Measurements from ENCODE around the gene ATAT1.
"Not testable (repeated sequence)": the region's sequence is repeated elsewhere in the genome, so short reads cannot be mapped to it uniquely, and the experiment has no call there.

Gene ATAT1

DNA sequence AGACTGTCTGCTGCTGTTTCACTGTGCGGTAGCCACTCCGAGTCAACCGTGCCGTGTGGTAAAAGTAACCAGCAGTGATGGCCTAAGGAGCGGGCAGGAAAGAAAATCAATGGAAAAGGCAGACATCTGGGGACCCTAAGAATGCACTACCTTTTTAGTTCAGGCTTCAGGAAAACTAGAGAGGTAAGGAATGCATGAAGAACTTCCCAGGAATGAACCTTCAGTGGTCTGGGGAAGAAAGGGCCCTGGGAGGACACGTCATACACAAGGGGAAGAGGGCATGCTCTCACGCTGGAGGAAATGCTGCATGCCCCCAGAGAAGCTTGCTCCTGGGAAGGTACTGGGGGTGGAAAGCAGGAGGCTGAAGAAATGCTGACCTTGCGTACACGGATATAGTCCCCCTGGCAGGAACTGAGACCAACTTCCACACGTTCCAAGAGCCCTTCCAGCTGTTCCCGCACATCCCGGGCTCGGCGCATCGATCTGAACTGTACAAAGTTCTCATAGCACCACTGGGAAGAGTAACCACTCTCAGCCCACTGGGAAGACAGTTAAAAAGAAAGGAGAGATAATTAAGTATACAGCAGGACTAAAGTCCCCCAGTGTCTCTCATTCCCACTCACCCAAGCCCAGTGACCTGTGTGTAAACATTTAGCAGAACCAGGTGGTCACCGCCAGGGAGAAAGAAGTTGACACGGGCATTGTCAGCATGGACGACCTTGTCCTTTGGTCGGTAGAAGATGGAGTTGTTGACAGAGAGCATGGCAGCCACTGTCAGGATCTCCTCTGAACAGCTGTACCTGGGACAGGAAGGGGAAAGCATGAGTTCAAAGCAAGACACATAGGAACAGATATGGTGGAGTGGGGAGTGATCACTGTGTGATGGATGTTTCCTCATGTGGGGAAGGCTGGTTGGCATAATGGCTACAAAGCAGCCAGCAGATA is 28.4 kb downstream of the ATAT1 start:
- DNase-seq: no peak

DNA sequence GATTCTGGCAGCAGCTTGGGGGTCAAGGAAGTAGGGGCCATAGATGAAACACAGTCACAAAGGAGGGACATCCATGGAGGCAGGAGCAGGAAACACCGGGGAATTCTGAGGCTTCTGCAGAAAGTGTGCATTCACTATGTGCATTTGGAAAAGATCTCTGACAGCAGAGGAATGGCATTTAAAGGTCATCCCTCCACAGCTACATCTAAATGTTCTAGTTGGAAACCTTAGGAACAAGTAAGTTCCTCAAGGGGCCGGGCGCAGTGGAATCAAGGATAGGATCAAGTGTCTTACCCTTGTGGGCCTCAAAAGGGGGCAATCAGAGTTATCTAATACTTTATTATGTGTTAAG is 29.0 kb downstream of the ATAT1 start:
- no peak for DNase-seq

DNA sequence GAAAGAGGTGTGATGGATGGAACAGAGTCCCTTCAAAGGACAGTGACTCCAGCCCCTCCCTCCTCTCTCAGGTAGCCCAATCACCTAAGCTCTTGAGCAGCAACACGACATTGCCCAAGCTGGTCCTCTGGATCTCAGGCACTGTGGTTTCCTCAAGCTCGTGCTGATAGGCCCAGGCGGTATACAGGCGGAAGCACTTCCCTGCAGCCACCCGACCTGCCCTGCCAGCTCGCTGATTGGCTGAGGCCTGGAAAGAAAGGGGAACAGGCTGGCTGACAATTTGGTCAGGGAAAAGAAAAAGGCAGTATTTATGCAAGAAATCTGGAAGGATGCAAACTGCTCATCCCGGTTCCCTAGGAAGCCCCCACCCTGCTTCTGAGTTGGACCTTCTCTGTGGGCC is 29.8 kb downstream of the ATAT1 start:
- no peak for DNase-seq

DNA sequence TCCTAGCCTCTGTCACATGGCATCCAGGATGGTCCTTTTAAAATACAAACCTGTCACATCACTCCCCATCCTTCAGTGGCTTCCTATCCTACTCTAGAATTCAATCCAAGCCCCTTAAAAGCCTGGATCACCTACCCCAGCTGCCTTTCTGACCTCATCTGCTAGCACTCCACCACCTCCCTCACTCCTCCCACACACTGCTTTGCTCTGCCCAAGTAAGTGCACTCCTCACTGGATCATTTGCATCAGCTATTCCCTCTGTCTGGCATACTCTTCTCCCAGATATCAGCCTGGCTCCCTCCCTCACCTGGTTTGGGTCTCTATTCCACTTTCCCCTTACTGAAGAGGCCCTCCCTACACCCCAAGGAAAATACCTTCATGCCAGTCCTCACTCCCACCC is 30.8 kb downstream of the ATAT1 start:
- DNase-seq: no peak

DNA sequence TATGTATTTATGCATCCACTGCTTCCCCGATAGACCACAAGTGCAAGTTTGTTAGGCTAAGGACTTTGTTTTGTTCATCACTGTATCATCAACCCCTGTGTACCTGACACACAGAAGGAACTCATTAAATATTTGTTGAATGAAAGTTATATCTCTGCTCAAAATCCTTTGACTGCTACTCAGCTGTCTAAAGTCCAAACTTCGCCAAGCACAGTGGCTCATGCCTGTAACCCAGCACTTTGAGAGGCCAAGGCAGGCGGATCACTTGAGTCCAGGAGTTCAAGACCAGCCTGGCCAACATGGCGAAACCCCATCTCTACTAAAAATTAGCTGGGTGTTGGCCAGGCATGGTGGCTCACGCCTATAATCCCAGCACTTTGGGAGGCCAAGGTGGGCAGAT is 31.2 kb downstream of the ATAT1 start:
- not testable (repeated sequence) for DNase-seq

DNA sequence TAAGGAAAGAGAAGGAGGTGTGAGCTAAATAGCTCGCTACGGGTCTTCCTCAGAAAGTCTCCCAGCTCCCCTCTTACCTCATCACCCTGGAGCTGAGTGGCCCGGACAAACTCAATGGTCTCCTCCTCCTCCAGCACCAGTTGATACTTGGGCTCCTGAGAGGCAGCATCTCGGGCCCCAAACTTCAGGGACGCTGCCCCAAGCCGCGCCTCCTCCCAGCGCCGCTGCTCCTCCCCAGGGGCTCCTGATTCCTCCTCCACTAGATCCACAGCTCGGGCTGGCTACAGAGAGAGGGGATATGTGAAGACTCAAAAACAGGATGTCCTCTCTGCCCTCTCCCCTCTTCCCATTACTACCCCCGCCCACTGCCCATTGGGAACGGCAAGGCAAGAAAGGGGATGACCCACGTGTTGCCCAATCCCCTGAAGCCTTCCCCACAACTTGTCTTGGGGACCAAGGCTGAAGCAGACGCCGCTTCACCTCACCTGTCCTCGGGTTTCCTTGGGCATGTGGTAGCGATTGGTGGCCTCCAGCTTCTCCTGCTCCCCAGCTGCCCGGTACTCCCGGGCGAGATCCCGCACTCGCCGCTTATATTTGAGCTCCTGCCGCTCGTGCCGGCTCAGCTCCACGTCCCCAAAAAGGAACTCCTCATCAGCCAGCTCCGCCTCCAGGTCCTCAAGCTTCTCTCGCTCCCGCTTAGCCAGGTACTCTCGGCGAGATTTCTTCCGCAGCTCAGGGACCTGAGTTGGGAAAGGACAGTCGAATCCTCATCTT is 38.5 kb downstream of the ATAT1 start:
- no peak for DNase-seq

DNA sequence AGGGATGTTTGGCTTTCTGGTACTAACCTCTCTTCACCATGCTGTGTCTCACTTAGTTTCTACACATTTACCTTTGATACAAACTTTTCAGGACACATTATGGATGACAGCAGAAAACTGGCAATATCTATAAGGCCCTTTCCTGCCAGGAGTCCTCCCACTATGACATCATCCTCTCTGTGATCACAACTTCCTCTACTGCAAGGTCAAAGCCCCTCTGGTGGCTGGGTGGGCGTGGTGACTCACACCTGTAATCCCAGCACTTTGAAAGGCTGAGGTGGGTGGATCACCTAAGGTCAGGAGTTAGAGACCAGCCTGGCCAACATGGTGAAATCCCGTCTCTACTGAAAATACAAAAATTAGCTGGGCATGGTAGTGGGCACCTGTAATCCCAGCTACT is 39.6 kb downstream of the ATAT1 start:
- DNase-seq: peak; percentile 21

DNA sequence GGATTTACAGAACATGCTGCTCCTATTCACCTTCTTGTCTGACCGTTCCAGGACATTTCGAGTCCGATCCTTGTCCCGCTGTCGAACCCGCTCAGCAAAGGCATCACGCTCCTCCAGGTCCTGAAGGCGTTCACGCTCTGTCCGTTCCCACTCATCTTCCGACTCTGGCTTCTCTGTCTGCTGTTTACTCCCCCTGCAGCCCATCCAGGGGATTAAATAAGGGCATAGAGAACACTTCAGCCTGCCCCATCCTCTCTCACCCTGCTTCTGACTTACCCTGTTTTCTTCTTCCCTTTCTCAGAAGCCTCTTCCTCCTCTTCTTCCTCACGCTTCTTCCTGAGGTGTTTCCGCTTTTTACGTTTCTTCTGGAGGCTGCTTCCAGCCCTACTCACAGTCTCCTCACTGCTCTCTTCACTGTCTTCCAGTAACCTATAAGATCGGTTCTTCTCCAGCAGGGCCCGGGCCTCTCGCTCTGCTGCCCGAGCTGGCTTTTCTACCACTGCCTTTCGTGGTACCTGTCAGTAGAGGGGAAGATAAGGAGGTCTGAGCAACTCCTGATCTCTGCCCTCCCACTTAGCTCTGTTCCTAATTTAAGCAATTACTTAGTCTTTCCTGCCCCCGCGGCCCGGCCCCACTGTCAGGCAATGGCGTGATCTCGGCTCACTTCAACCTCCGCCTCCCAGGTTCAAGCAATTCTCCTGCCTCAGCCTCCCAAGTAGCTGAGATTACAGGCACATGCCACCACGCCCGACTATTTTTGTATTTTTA is 44.3 kb downstream of the ATAT1 start:
- DNase-seq: no peak

DNA sequence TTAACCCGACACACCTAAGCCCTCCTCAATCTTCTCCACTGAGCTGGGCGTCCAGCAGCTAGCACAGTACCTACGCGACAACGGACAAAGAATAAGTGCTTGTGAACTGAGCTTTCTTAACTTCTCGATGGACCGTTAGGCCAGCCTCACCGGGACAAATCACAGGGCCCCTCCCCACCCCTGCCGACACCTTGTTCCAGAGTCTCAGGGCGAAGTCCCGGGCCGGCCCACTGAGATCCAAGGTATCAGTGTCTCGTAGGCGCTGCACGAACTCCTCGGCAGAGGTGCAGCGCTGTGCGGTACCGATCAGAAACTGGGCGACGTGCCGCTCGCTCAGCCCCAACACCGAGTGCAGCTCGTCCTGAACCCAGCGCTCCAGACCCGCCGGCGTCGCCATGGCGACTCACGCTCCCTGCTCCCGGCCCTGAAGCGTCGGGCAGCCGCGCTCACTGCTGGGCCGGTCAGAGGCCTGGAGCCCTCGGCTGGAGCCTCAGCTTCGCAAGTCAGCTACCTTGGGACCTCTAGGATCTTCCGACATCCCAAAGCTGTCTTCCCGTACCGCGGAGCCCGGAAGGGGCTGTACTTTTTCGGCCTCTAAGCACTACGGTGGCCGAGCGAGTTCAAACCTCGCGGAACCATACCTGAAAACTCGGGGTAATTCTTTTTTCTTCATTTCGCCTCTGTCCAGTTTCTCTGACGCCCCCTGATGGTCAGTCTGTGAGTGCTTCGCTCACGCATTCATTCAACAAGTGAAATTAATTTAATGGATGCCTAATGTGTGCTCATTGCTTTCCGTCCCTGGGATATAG is 46.0 kb downstream of the ATAT1 start, which contains the start of gene DHX16:
TSS of gene DHX16 (minus strand) at position 562 of the 809 bp plus-strand sequence. CDS start at position 397, 165 bp downstream.
- peak; percentile 96 for DNase-seq

DNA sequence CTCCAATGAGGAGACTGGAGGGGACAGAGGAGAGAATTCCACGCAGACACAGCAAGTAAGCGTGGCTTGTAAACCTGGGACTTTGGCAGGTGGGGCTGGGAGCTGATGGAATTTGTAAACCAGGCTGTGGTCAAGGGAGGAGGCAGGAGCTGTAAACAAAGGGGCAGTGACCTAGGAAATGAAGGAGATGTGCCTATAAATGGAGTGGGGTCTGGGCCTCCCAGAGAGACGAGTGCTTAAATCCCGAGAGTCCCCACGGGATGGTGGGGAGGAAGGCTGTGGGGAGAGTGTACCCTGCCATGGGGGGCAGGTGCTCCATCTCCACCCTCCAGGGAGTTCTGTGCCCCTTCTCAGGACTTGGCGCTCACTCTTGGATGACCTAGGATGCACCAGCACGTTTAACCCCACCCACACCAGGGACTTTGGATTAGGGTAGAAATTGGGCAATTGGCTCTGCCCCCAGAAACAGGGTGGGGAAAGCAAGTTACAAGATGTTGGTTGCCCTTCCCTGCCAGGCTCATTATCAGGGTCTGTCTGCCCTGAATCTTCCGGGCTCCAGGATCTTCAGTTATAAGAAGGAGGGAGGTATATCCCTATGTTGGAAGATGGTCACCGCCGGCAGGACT is 50.1 kb downstream of the ATAT1 start:
- DNase-seq: no peak

DNA sequence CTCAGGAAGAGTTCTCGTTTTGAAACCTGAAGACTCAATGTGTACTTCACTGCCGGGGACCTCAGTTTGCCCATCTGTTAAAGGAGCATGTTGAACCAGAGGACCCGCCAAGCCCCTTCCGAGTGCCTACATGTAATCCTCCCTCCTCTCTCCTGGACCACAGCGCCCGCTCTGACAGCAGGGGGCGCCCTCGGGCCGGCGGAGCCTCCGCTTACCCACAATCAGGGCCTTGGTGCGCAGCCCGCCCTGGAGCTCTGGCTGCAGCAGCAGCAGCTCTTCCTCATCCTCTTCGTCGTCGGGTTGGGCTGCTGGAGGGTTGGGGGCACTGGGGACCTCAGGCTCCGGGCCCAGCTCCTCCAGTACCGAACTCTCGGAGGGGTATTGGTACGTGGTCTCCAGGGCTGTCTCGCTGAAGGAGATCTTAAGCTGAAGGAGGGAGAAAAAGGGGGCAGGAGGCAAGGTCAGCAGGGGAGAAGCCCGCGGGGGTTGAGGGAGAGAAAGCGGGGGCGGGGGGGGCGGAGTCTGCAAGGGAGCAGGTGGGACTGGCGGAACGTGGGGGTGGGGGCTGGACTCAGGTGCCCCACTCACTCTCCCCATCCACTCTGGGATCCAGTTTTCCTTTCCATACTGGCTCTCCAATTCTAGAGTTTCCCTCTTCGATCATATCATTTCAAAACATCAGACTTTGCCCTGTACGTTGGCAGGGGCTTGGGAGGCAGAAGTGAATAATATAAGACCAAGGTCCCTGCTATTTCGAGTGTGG is 52.5 kb downstream of the ATAT1 start:
- peak; percentile 94 for DNase-seq

DNA sequence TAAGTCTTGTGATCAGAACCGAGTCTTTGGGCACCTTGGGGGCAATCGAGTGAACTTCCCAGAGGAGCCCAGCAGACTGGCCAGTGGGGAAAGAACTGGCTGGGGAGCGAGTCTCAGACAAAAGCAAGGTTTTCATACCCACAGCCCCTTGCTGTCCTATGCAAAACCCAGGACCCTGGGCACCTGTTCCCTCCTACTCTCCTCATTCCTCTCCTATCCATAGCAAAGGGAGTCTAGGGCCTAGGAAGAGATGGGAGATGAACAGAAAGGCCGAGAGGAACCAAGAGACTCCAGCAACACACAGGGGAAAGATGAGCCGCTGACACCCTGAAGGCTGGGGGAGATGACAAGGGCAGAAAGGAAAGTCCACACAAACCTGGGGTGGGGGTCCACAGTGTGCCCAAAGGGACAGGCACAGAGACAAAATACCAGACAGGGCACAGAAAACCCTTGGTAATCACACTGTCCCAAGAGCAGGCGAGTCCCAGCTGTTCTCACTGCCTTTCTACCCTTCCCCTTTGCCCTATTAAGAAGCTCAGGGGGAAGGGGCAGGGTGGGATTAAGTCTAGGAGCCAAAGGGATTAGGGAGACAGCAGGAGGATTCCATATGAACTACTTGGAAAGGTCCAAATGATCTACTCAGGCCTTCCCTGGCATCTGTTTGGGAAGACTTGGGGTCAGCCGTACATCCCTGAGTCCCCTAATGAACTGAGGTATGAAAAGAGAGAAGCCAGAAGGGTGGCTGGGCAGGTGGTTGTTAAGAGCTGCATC is 53.3 kb downstream of the ATAT1 start:
- no peak for DNase-seq

DNA sequence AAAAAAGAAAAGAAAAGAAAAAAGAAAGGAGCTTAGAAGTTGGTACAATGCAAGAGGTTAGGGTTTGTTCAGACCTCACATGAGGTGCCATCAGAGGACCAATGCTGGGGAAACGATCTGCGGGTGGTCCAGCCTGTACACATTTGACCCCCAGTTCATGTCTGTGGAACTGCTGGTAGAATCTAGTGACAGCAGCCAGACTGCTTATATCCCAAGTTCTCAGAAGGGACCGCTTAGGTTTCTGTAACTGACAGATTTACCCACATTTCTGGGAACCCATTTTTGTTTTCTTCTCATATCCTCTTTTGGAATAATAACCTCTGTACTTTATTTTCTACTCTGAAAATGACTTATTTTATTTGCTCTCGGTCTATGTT is 55.1 kb downstream of the ATAT1 start:
- no peak for DNase-seq

DNA sequence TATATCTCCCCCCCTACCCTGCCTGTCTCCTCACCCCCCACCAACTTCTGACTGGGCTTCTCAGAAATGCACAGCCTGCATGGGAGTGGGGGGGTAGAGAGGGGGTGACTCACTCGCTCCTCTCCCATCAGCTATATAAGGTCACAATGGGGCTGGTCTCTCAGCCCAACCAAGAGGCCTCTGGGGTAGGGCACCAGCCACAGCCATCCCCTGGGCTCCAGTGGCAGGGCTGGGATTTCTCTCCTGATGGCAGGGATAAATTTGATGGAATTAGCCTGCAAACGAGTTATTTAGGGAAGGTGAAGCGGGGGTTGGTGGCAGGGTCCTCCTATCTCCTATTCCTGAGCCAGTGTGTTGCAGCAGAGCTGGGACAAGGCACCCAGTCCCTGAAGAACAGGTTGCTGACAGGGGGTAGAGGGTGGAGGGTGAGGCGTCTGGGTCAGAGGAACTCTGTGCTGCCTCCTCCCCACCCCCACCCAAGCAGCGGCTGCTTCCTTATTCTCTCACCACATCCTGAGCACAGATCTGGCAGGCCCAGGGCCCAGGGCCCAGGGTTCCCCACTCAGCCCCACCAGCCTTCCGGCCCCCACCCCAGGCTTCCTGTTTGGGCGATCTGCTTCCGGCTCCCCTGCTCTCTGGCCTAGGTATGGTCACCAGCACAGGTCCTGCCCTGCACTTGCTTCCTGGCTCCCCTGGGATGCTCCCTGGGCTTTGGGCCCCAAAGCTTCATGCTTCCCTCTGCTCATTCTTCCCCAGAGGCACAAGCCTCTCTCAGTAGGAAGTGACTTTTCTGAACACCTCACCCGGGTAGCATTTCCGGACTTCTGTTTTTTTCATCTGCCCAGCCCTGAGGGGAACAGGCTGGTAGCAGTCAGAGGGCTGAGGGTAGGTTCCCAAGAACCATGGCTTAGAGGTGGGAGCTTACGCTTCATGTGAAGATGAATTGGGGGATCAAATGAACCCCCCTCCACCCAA is 55.8 kb downstream of the ATAT1 start:
- DNase-seq: peak; percentile 95

DNA sequence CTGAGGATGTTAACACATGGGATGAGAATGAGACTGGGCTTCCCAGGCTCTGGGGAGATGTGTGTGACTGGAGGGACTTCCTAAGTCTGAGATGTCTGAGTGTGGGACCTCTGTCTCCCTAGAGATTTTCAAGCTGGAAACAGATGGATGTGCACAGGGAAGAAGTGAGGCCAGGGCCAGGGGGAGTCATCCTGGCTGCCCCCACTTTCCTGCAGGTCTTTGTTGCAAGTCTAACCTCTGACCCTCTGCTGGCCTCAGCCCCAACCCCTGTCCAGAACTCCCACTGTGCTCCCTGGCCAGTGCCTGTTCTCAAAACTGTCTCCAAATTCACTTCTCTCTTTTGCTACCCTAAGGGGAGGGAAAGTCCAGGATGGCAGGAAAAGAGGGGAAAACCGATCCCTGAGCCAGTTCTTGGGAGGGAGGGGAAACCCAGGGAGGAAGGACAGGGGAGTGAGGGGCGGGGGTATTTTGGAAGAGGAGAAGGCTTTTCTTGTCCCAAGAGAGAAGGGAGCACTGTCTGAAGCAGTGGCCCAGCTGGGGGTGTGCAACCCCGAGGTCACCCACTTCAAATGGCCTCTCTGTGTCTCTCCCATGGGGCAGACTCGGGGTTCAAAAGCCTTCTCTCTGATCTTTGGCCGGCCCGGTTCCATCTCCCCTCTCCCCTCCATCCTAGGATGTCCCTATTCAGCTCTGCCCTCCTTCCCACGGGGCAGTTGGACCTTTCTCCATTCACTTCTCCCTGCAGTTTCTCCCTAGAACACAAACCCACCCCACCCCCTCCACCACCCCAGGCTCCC is 56.7 kb downstream of the ATAT1 start:
- no peak for DNase-seq

DNA sequence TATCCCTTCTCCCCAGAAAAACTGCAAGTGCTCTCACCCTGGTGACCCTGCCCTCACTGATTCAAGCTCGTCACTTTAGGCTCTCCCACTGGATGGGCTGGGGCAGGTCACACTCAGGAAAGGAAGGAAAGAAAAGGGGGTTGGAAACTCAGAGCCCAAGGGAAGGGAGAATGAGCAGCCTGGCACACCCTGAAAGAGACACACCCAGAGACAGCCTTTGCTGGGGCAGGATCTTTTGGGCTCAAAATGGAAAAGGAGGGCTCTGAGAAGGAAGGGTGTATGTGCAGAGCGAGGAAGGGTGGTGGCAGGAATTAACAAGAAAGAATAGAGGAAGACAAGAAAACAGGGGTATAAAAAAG is 57.3 kb downstream of the ATAT1 start:
- DNase-seq: no peak

DNA sequence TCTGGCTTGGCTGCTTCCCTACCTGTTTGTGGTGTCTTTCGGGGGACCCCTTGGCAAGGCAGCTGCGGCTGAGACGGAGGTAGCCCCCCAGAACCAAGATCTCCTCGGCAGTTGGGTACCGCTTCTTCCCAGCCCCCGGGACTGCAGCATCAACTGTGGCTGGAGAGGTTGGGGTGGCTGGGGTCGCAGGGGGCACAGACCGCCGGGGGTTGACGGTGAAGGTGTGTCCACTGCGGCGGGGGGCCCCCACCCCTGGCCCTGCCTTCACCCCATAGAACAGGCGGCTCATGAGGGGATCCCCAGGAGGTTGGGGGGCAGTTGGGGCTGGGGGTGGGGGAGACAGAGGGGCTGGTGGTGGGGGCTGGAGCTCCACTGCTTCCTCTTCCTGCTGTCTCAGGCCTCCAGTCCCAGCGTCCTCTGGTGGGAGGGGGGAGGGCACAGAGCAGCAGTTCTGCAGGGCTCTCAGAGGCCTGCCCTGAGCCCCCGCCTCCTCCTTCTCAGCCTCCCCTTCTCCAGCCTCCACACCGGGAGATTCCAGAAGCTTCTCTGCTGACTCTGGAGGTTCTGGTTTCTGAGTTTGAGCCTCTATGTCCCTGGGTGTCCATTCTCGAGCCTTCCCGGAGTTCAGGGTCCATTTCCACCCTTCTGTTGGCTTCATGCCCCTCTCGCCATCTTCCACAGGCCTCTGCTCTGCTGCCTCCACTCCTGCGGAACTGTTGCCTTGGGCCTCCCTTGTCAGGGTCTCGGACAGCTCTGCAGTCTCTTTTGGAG is 57.9 kb downstream of the ATAT1 start:
- DNase-seq: peak; percentile 75

Data from activated CD4-positive, alpha-beta T cell treated with anti-CD3 and anti-CD28 coated beads, Interleukin-2, amount 50 U/mL, for 16 hours (primary cell).